GM18499 (cell line): ENCODE data around the gene GABRR1.

Experiments used
- ATAC-seq: cut with Tn5 transposase; IDR thresholded peaks from one replicate; pipeline ENCODE4 v1.9.1; 2021; ENCODE audit warnings: moderate number of reproducible peaks; ENCODE audit not compliant: insufficient read depth, unreplicated experiment

The GABRR1 gene

GRCh38 chr6:89162047-89162371 lies 55.1 kb downstream of the GABRR1 start:
- no peak for ATAC-seq

GRCh38 chr6:89161326-89162046 lies 55.7 kb downstream of the GABRR1 start:
- no peak for ATAC-seq

- no peak for ATAC-seq
These were observed 56.6 kb downstream of the GABRR1 start for GRCh38 chr6:89160331-89161092.

- ATAC-seq: no peak
These were observed 63.0 kb downstream of the GABRR1 start for GRCh38 chr6:89154131-89154530.

GRCh38 chr6:89148016-89148750 lies 69.0 kb downstream of the GABRR1 start:
- ATAC-seq: no peak

GRCh38 chr6:89146718-89147700 lies 70.1 kb downstream of the GABRR1 start:
- ATAC-seq: peak; percentile 7

GRCh38 chr6:89145956-89146717 lies 71.0 kb downstream of the GABRR1 start, which contains the start of gene PM20D2:
Gene PM20D2 (plus strand): TSS chr6:89146055. CDS start chr6:89146145, 90 bp downstream.
- peak; percentile 30 for ATAC-seq

- peak; percentile 46 for ATAC-seq
These were observed 71.8 kb downstream of the GABRR1 start for GRCh38 chr6:89145091-89145955.

GRCh38 chr6:89144354-89144906 lies 72.7 kb downstream of the GABRR1 start:
- peak; percentile 43 for ATAC-seq

- ATAC-seq: no peak
These were observed 76.6 kb downstream of the GABRR1 start for GRCh38 chr6:89140347-89141156.

- no peak for ATAC-seq
These were observed 77.4 kb downstream of the GABRR1 start for GRCh38 chr6:89139509-89140346.

GRCh38 chr6:89138173-89138572 lies 79.0 kb downstream of the GABRR1 start:
- ATAC-seq: no peak

- no peak for ATAC-seq
These were observed 82.4 kb downstream of the GABRR1 start for GRCh38 chr6:89134723-89135122.

GRCh38 chr6:89133981-89134380 lies 83.2 kb downstream of the GABRR1 start:
- no peak for ATAC-seq

- ATAC-seq: no peak
These were observed 85.1 kb downstream of the GABRR1 start for GRCh38 chr6:89132057-89132456.

GRCh38 chr6:89131599-89131998 lies 85.6 kb downstream of the GABRR1 start:
- ATAC-seq: no peak
